ENCODE data around the gene NFE2L2.
"Not testable (repeated sequence)": the region's sequence is repeated elsewhere in the genome, so short reads cannot be mapped to it uniquely, and the experiment has no call there.

NFE2L2 gene

GRCh38 chr2:177255227-177255601 is 9.3 kb downstream of the NFE2L2 start:
- DNase-seq: no peak

DNA sequence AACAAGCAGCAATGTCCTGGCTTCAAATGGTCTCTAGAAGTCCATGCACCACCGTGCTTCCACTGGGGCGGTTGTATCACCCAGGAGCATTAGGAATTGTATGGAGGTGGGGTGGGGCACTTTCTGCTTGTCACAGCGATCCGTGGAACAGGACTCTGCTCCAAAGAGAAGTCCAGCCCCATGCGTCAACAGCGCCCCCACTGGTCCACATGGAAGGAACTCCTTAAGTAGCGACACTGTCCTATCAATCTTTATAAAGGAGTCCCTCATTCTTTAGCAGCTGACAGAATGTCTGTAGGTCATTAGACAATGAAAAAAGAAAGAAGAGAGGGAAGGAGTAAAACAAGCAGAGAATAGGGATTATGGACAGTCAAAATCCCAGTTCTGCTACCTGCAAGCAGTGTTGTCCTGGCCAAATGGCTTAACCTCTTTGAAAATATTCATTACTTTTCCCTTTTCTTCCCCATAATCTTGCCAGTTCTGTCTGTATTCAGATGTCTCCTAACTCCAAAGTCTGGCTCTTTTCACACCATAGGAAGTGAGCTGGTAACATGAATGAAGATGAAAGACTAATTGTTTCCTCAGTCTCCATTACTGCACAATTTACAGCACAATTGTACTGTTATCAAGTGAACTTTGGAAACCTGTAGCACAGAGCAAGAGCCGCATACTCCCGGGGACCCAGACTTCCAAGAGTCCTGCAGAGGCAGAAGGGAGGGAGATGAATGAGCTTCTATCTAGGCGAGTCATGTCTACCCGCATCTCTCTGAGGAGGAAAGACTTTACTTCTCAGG is 9.9 kb downstream of the NFE2L2 start:
- DNase-seq: peak; percentile 29

- no peak for DNase-seq
These were observed 10.8 kb downstream of the NFE2L2 start for GRCh38 chr2:177253704-177254103.

- no peak for DNase-seq
These were observed 11.6 kb downstream of the NFE2L2 start for GRCh38 chr2:177252808-177253531.

DNA sequence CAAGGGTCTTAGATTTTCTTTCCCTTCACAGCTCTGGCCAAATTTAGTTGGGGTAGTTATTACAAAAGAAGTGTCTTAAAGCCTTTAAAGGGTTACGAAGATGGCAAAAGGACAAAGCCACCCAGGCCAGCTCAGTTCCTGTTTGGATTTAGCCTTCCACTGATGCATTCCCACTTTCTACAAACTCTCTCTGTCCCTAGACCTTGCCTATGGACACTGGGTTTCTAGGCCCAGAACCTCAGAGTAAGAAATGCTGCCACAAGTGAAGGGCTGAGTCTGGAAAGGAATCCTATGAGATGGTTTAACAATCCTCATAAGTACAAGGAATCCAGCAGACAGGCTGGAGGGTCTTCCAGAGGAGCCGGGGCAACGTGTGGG is 13.4 kb downstream of the NFE2L2 start:
- no peak for DNase-seq

- DNase-seq: no peak
These were observed 14.1 kb downstream of the NFE2L2 start for GRCh38 chr2:177250461-177250860.

- no peak for DNase-seq
These were observed 15.5 kb downstream of the NFE2L2 start for GRCh38 chr2:177249038-177249437.

- no peak for DNase-seq
These were observed 16.7 kb downstream of the NFE2L2 start for GRCh38 chr2:177247693-177248262.

- DNase-seq: not testable (repeated sequence)
These were observed 17.9 kb downstream of the NFE2L2 start for GRCh38 chr2:177246523-177247030.

- no peak for DNase-seq
These were observed 18.5 kb downstream of the NFE2L2 start for GRCh38 chr2:177246000-177246399.

- DNase-seq: no peak
These were observed 19.5 kb downstream of the NFE2L2 start for GRCh38 chr2:177245010-177245422.

- no peak for DNase-seq
These were observed 20.2 kb downstream of the NFE2L2 start for GRCh38 chr2:177244244-177244771.

GRCh38 chr2:177243476-177243875 is 21.1 kb downstream of the NFE2L2 start:
- DNase-seq: no peak

GRCh38 chr2:177243073-177243472 is 21.5 kb downstream of the NFE2L2 start:
- no peak for DNase-seq

DNA sequence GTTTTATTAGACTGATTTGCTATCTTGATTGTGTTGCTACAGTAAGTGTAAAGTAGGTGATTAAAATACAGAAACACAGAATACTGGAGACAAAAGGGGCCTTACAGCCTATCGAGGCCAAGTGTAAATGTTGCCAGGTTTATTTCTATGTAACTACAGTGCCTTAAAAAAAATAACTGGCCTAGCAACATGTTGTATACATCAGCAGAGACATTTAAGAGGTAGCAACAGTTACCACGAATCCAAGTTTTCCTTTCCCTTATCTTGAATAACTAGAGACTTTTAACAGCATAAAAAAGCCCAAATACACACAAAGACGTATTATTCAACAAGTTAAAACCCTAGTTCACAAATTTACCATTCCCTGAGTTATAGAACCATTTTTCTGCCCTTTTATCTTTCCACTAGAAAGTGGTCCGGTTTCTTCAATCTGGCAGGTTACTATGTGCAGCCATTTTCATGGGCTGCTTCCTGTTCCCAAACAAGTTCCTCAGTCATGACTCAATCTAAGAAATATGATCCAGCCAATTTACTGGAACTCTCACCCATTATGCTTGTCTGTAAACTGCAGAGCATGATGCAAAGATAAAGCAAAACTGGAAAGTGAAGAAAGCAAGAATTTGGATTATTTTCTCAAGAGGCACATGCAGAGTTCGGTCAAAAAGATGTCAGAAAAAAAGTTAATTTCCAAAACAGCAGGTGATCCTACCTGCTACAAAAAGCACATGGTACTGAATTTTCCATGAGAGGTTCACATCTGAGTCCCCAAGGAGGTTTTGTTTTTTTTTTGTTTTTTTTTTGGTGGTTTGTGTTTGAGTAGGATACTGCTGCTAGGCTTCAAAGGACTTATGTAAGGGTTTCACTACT is 22.2 kb downstream of the NFE2L2 start:
- DNase-seq: no peak

DNA sequence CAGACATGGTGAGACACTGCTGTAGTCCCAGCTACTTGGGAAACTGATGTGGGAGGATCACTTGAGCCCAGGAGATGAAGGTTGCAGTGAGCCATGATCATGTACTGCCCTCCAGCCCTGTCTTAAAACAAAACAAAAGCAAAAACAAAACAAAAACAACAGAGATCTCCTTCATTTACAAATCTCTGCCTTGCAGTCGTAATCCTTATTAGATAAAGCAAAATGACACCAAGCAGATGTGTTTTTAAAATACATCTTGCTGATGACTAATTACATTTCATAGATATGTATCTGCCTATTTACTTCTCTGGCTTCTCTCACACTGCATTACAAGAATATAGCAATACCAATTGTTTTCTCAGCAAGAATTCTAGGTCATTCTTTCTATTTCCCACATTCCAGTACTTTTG is 22.8 kb downstream of the NFE2L2 start:
- no peak for DNase-seq

DNA sequence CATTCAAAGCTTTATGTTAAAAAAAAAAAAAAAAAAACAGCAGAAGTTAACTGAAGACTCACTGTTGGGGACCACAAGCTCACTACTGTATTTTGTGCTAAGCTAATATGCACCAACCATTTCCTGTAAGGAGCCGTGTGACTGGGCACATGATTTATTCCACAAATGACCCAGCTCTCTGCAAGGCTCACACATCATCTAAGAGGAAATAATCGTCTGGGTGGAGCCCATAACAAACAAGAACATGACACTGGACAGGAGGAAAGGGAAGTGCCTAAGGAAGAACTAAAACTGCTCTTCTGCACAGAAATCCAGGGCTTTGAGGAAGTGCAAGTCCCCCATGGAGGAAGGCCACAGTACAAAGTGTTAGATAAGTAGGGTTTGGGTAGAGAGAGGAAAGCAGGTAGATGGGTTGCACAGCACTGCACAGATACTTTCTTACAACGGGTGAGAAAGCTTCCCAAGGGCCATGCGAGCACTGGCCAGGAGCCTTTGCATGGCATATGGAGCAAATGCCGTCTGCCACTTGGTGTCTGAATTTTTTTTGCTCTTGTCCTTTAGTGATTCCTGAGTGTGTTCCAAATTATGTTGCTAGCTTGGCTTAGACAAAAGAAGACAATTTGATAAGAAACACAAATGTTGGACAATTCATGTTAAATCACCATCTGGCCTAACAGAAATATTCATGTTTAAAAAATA is 24.4 kb downstream of the NFE2L2 start:
- DNase-seq: no peak

DNA sequence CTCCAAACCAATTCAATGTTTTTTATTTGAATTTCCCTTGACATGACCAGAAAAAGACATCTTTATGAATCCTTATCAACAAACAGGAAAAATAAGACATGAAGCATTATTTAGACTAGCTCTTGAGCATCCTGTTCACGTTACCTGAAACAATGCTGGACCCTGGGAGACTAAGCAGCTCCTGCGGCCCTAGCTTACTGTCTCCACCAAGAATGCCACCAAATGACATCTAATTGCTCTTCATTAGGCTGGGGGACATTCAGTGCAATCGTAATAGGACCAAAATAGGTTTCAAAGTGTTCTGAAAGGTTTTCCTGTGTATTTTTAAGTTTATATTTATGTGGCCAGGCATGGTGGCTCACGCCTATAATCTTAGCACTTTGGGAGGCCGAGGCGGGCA is 25.5 kb downstream of the NFE2L2 start:
- DNase-seq: no peak

DNA sequence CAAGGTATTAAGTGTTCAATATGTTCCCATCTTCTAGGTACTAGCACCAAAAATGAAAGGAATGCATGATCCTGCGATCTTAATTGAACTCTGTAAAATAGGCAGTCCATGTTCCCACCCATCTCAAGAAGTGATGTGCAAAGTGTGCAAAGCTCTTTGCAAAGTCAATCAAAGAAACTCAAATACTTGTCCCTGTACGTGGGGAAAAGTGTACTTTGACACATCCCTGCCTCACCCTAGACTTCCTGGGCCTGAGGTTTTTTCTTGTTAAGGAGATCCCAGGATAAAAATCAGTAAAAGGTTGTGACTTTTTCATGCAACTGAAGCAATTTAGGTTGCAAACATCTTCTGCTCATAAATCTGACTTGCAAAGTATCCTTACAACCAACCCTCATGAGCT is 26.6 kb downstream of the NFE2L2 start:
- no peak for DNase-seq

GRCh38 chr2:177235855-177236437 is 28.6 kb downstream of the NFE2L2 start:
- no peak for DNase-seq

DNA sequence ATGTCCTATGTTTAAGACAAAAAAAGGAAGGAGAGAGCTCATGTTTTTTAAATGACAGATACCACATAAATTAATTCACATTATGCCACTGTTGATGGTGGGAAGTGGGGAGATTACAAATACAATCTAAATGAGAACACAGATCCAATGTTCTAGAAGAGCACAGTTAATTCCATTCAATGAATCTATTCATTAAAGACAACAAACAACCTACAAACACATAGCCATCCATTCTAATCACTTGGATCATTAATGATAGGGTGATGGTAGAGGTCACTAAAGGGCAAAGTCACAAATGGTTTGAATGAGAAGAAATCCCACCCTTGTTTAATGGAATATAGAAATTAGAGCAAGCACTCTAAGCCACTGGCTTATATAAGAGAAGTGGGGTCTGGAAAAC is 30.3 kb downstream of the NFE2L2 start:
- no peak for DNase-seq
